CD4-positive, alpha-beta T cell (primary cell): ENCODE results near the gene RANBP10. TPM values are rescaled to one million over a fixed set of nuclear protein-coding genes. Genes with fewer than 3 reads are reported as not detected.

ENCODE experiments used
- ATAC-seq: fragments of 200-7000 bp; cut with Tn5 transposase; one replicate; pipeline ENCODE4 v1.10.0; 2022; ENCODE audit warnings: mild to moderate bottlenecking; ENCODE audit not compliant: poor library complexity
- CTCF ChIA-PET: fragments of 350-600 bp; sonication (Branson Sonifier 250); formaldehyde crosslinking; loops from one replicate; lab custom pipeline; 2021; ENCODE audit warnings: antibody characterized with exemption, inconsistent platforms; lab: Charles Lee
- POLR2A ChIA-PET: fragments of 350-600 bp; sonication (Branson Sonifier 250); formaldehyde crosslinking; loops from one replicate; lab custom pipeline; 2021; ENCODE audit warnings: antibody characterized with exemption, inconsistent platforms; lab: Charles Lee
- DNase-seq, 14 experiments: peaks; one replicate each; pipeline ENCODE4 v3.0.0-alpha.2; 2013 to 2020; ENCODE audit warnings: mixed read lengths in 2 of 14
- H3K27ac ChIP-seq, 2 donors: one replicate each; pipeline versions ENCODE4 v1.5.1 to v1.7.0; 2013; ENCODE audit warnings: low read length in 2 of 2, low read depth in 1 of 2, mild to moderate bottlenecking in 1 of 2
- H3K27me3 ChIP-seq, 2 experiments: 1 replicate in 1 of 2; 2 replicates in 1 of 2; pipeline versions ENCODE4 v1.6.1 to v1.7.0; 2013; ENCODE audit warnings: low read length in 2 of 2, control low read depth in 1 of 2, mild to moderate bottlenecking in 1 of 2, moderate library complexity in 1 of 2; ENCODE audit not compliant: insufficient read depth in 2 of 2, control insufficient read depth in 1 of 2
- H3K36me3 ChIP-seq: one replicate; pipeline ENCODE4 v1.6.1; 2013; ENCODE audit warnings: low read length, control low read depth; ENCODE audit not compliant: insufficient read depth
- H3K4me1 ChIP-seq: one replicate; pipeline ENCODE4 v1.6.1; 2013; ENCODE audit warnings: low read length, control low read depth; ENCODE audit not compliant: insufficient read depth
- H3K4me3 ChIP-seq: one replicate; pipeline ENCODE4 v1.5.1; 2013; ENCODE audit warnings: mild to moderate bottlenecking, low read length, moderate library complexity
- H3K9me3 ChIP-seq, 2 experiments: 1 replicate in 1 of 2; 2 replicates in 1 of 2; pipeline versions ENCODE4 v1.6.1 to v1.7.0; 2013; ENCODE audit warnings: low read length in 2 of 2, mild to moderate bottlenecking in 2 of 2, control low read depth in 1 of 2, moderate library complexity in 1 of 2; ENCODE audit not compliant: control insufficient read depth in 1 of 2, insufficient read depth in 1 of 2
- H3K27ac Mint-ChIP-seq: one replicate; pipeline ENCODE4 v1.8.0; 2020; ENCODE audit warnings: mixed read lengths
- H3K27me3 Mint-ChIP-seq: one replicate; pipeline ENCODE4 v1.8.0; 2021; ENCODE audit warnings: mixed read lengths
- H3K36me3 Mint-ChIP-seq: one replicate; pipeline ENCODE4 v1.8.0; 2021; ENCODE audit warnings: low read depth, mixed read lengths
- H3K4me1 Mint-ChIP-seq: one replicate; pipeline ENCODE4 v1.8.0; 2021; ENCODE audit warnings: low read depth, mixed read lengths
- H3K4me3 Mint-ChIP-seq: one replicate; pipeline ENCODE4 v1.8.0; 2020; ENCODE audit warnings: mild to moderate bottlenecking, mixed read lengths
- H3K9me3 Mint-ChIP-seq: one replicate; pipeline ENCODE4 v1.8.0; 2020; ENCODE audit warnings: mixed read lengths
- intact Hi-C, 2 experiments: fragments of 100-400 bp; cut with DNase I in 1 of 2; cut with micrococcal nuclease in 1 of 2; formaldehyde crosslinking; loops; one replicate each; pipeline versions ENCODE4 v1.15.1 to v1.9.0; 2023 to 2025; cut with DNase I, micrococcal nuclease
- total RNA-seq, 174 experiments: library from RNA in 2 of 174; stranded (reverse) in 2 of 174; gene quantifications; one replicate each; pipeline ENCODE4 v1.2.3 and lab custom pipeline; 2021 to 2026
- TF ChIP-seq, protein P1 (sequence below): fragments of 200-600 bp; IDR thresholded peaks from one replicate; pipeline ENCODE4 v1.8.0; 2022; ENCODE audit warnings: antibody characterized with exemption, mild to moderate bottlenecking

RANBP10 gene
- total RNA-seq, 2 experiments from 2014 or later: 12.0 to 13.6 TPM

DNA sequence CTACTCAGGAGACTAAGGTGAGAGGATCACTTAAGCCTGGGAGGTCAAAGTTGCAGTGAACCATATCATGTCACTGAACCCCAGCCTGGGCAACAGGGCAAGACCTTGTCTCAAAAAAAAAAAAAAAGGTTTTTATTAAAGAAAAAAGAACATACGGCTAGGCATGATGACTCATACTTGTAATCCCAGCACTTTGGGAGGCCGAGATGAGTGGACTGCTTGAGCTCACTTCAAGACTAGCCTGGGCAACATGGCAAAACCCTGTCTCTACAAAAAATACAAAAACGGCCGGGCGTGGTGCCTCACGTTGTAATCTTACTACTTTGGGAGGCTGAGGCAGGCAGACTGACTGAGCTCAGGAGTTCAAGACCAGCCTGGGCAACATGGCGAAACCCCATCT, 38.4 kb downstream of the RANBP10 start:
- H3K27me3 ChIP-seq: no peaks in the 10 kb centered on the region
- Mint-ChIP-seq H3K27me3 (no peaks in the 10 kb centered on the region), H3K9me3 (no peaks in the 10 kb centered on the region), H3K27ac (no peak overlapping the region), H3K36me3 (peaks cover 53% of the 10 kb centered on the region), H3K4me3 (no peak overlapping the region), H3K4me1 (peaks cover 6% of the 10 kb centered on the region)
- H3K27ac ChIP-seq: no peak overlapping the region
- intact Hi-C loops: no loop called here
- H3K9me3 ChIP-seq: no peaks in the 10 kb centered on the region
- H3K4me3 ChIP-seq: no peak overlapping the region
- TF ChIP-seq, protein P1, sequence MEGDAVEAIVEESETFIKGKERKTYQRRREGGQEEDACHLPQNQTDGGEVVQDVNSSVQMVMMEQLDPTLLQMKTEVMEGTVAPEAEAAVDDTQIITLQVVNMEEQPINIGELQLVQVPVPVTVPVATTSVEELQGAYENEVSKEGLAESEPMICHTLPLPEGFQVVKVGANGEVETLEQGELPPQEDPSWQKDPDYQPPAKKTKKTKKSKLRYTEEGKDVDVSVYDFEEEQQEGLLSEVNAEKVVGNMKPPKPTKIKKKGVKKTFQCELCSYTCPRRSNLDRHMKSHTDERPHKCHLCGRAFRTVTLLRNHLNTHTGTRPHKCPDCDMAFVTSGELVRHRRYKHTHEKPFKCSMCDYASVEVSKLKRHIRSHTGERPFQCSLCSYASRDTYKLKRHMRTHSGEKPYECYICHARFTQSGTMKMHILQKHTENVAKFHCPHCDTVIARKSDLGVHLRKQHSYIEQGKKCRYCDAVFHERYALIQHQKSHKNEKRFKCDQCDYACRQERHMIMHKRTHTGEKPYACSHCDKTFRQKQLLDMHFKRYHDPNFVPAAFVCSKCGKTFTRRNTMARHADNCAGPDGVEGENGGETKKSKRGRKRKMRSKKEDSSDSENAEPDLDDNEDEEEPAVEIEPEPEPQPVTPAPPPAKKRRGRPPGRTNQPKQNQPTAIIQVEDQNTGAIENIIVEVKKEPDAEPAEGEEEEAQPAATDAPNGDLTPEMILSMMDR: no peak
- no peak for ATAC-seq
- no peak for DNase-seq
- H3K36me3 ChIP-seq: peaks cover 42% of the 10 kb centered on the region
- no peaks in the 10 kb centered on the region for H3K4me1 ChIP-seq
- CTCF ChIA-PET: no interaction called here
- POLR2A ChIA-PET: no interaction called here

DNA sequence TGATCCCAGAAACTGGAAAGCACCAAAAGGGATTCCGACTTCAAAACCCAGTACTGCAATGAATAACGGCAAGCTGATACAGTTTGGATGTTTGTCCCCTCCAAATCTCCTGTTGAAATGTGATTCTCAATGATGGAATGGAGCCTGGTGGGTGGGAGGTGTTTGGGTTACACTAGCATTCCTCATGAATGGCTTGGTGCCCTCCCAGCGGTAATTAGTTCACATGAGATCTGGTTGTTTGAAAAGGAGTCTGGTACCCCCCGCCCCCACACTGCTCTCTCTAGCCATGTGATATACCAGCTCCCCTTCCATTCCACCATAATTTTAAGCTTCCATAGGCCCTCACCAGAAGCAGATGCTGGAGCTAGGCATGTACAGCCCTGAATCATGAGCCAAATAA, 40.1 kb downstream of the RANBP10 start:
- H3K4me3 ChIP-seq: no peak overlapping the region
- no peaks in the 10 kb centered on the region for H3K27me3 ChIP-seq
- H3K27ac ChIP-seq: no peak overlapping the region
- Mint-ChIP-seq H3K4me3 (no peak overlapping the region), H3K27me3 (no peaks in the 10 kb centered on the region), H3K27ac (no peak overlapping the region), H3K36me3 (peaks cover 43% of the 10 kb centered on the region), H3K9me3 (no peaks in the 10 kb centered on the region), H3K4me1 (peaks cover 6% of the 10 kb centered on the region)
- peaks cover 38% of the 10 kb centered on the region for H3K36me3 ChIP-seq
- CTCF ChIA-PET: no interaction called here
- no peak for ATAC-seq
- POLR2A ChIA-PET: no interaction called here
- intact Hi-C loops: no loop called here
- H3K4me1 ChIP-seq: no peaks in the 10 kb centered on the region
- no peak for DNase-seq
- no peaks in the 10 kb centered on the region for H3K9me3 ChIP-seq
- TF ChIP-seq, protein P1: no peak

DNA sequence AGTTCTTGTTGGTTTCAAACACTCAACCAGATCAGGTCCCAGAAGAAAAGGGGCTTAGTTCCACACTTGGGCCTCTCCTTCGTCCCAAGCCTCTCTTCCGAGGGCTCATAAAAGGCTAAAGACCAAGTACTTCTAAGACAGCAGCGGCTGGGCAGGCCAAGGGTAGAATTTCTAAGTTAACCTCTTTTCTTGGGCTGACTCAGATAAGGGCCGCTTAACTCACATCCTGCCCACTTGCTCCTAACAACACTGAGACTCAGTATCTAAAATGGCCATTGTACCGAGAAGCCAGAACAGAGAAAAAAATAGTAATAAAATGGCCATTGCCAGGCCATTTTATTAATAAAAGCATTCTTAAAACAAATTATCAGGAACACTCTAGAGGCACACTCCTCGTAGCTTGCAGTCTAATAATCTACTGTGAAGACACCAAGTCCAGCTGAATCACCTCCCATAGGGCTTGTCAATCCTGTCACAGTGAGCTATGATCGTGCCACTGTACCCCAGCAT, 42.1 kb downstream of the RANBP10 start:
- H3K27me3 Mint-ChIP-seq: no peaks in the 10 kb centered on the region
- ATAC-seq (no peak), DNase-seq (no peak)
- TF ChIP-seq, protein P1: no peak
- Histone ChIP-seq H3K4me1 (peaks cover 10% of the 10 kb centered on the region), H3K36me3 (peaks cover 31% of the 10 kb centered on the region), H3K27me3 (no peaks in the 10 kb centered on the region), H3K27ac (no peak overlapping the region), H3K9me3 (no peaks in the 10 kb centered on the region), H3K4me3 (no peak overlapping the region)
- no peak overlapping the region for H3K4me3 Mint-ChIP-seq
- no peak overlapping the region for H3K27ac Mint-ChIP-seq
- peaks cover 43% of the 10 kb centered on the region for H3K36me3 Mint-ChIP-seq
- CTCF ChIA-PET: no interaction called here
- H3K9me3 Mint-ChIP-seq: no peaks in the 10 kb centered on the region
- intact Hi-C loops: no loop called here
- POLR2A ChIA-PET: no interaction called here
- peaks cover 20% of the 10 kb centered on the region for H3K4me1 Mint-ChIP-seq
